Heart left ventricle (tissue), 16 donors: ENCODE measurements around the gene NAGPA. TPM values are rescaled to one million over a fixed set of nuclear protein-coding genes. Genes with fewer than 3 reads are reported as not detected.
A peak's percentile ranks its signal among the peaks of the same experiment; 100 is the strongest.

Source experiments
- ATAC-seq, 4 donors: fragments of 200-7000 bp; cut with Tn5 transposase; one replicate each; pipeline ENCODE4 v1.9.1; 2020 to 2022; ENCODE audit warnings: moderate library complexity in 4 of 4, mild to moderate bottlenecking in 3 of 4, moderate number of reproducible peaks in 1 of 4
- DNase-seq, 5 donors: peaks; one replicate each; pipeline ENCODE4 v3.0.0-alpha.2; 2020
- H3K27ac ChIP-seq, 12 donors: fragments of 200-600 bp; sonication (generic) in 4 of 12; one replicate each; pipeline versions ENCODE4 v1.5.0 to v1.8.0; 2016 to 2022; ENCODE audit warnings: mild to moderate bottlenecking in 2 of 12
- H3K27me3 ChIP-seq, 9 donors: fragments of 200-600 bp; sonication (generic) in 2 of 9; one replicate each; pipeline versions ENCODE4 v1.5.1 to v1.8.0; 2016 to 2022; ENCODE audit warnings: mild to moderate bottlenecking in 3 of 9
- H3K36me3 ChIP-seq, 9 donors: fragments of 200-600 bp; sonication (generic) in 2 of 9; one replicate each; pipeline versions ENCODE4 v1.5.0 to v1.8.0; 2018 to 2022; ENCODE audit warnings: mild to moderate bottlenecking in 2 of 9
- H3K4me1 ChIP-seq, 12 donors: fragments of 200-600 bp; sonication (generic) in 4 of 12; one replicate each; pipeline versions ENCODE4 v1.5.0 to v1.8.0; 2016 to 2022; ENCODE audit warnings: mild to moderate bottlenecking in 3 of 12
- H3K4me3 ChIP-seq, 12 donors: fragments of 200-600 bp; sonication (generic) in 4 of 12; one replicate each; pipeline versions ENCODE4 v1.5.0 to v1.8.0; 2017 to 2022; ENCODE audit warnings: mild to moderate bottlenecking in 9 of 12, moderate library complexity in 4 of 12
- H3K9me3 ChIP-seq, 12 donors: fragments of 200-600 bp; sonication (generic) in 4 of 12; one replicate each; pipeline versions ENCODE4 v1.5.0 to v1.8.0; 2016 to 2022; ENCODE audit warnings: mild to moderate bottlenecking in 1 of 12
- CTCF ChIP-seq, 12 donors: fragments of 200-600 bp; sonication (generic) in 4 of 12; IDR thresholded peaks; one replicate each; pipeline versions ENCODE4 v1.5.0 to v1.8.0; 2018 to 2022; ENCODE audit warnings: antibody characterized with exemption in 12 of 12, mild to moderate bottlenecking in 5 of 12
- POLR2A ChIP-seq, 2 donors: fragments of 450-650 bp; IDR thresholded peaks; one replicate each; pipeline ENCODE4 v1.6.1; 2017; ENCODE audit warnings: antibody characterized with exemption in 2 of 2, mild to moderate bottlenecking in 2 of 2, moderate library complexity in 2 of 2
- WGBS, 4 donors: extraction: QIAGEN DNeasy Blood & Tissue Kit in 2 of 4; methylation state at CpG; one replicate each; pipeline versions ENCODE4 v1.1.5 to v1.1.7; 2013 to 2018; 5-methylcytosine and 5-hydroxymethylcytosine counted together
- intact Hi-C, 10 donors: fragments of 100-400 bp; cut with DNase I; formaldehyde crosslinking; loops; one replicate each; pipeline versions ENCODE4 v1.11.1 to v1.14.2; 2022
- polyA plus RNA-seq, 2 donors: library from polyadenylated mRNA; stranded (reverse); fragments of 200-250 nt; gene quantifications; one replicate each; pipeline ENCODE4 v1.2.3, GENCODE V29; 2013
- total RNA-seq, 9 donors: library from RNA; depleted of rRNA in 2 of 9; stranded (reverse); fragments of >200 nt in 2 of 9; fragmentation: NEBNext Ultra II Directional in 3 of 9; extraction: Animal tissue kit (Norgen Biotek cat#: 25700) in 3 of 9; gene quantifications; one replicate each; pipeline versions ENCODE4 v1.1.0 to v1.2.4, GENCODE V29; 2016 to 2023
- donor health status: ischemic (EF 13 %, LVEDD 7.1; RV severe dilation, severe dysfunction).
- donor health status: healthy with polysubstance abuse.
- donor health status: DM: no; HTN: yes; CAD: no.
- donor health status: DM: no; HTN: no; CAD: no.
- donor health status: ischemic (EF 25% LVEDD 6.9; RV normal size, moderate dysfunction).
- donor health status: ischemic (EF 25% LVEDD 5.7; RV mildly dilated, moderate dysfunction).
- donor health status: healthy.
- donor health status: DM: yes; HTN: yes; CAD: no.
- donor health status: ischemic (EF 35%, LVEDD 5.7; RV mildly dilated, moderate dysfunction).
- donor health status: nonischemic (EF 11% LVEDD 7.7; RV severe dilation, severe dysfunction).
- donor health status: DM: yes; HTN: yes; CAD: no.
- donor health status: PGD.
- donor health status: ischemic (EF 29% LVEDD 5.4; RV normal size, mild dysfunction).
- donor health status: nonischemic (EF 23%, LVEDD 6.1; RV moderate dilation, normal function).

Gene NAGPA
- total and polyA plus RNA-seq, 11 donors = 3.8 to 14.6 (median 7.8) TPM

- Histone ChIP-seq H3K4me3 (no peak overlapping the region), H3K36me3 (no peaks in the 10 kb centered on the region), H3K27ac (no peak overlapping the region), H3K27me3 (peaks cover 0 to 2% (median 0%) of the 10 kb centered on the region in 9 donors), H3K4me1 (peaks cover 0 to 14% (median 1%) of the 10 kb centered on the region in 12 donors), H3K9me3 (peaks cover 0 to 12% (median 0%) of the 10 kb centered on the region in 12 donors)
- TF ChIP-seq POLR2A (IDR thresholded peaks at IDR 0.05) (no peak), CTCF (IDR thresholded peaks at IDR 0.05) (no peak)
- intact Hi-C loops = no loop called here
- no peak for DNase-seq
- ATAC-seq = no peak
- 71 to 79% (median 75%) methylated on average over 25 of the region's 25 CpGs for WGBS, 4 donors
These were observed 53.7 kb downstream of the NAGPA start for GRCh38 chr16:4979736-4980660.

GRCh38 chr16:4979164-4979563, 54.6 kb downstream of the NAGPA start:
- Histone ChIP-seq H3K4me1 (peaks cover 0 to 14% (median 1%) of the 10 kb centered on the region in 12 donors), H3K36me3 (no peaks in the 10 kb centered on the region), H3K9me3 (peaks cover 0 to 7% (median 0%) of the 10 kb centered on the region in 12 donors), H3K27ac (no peak overlapping the region), H3K4me3 (no peak overlapping the region), H3K27me3 (no peaks in the 10 kb centered on the region)
- ATAC-seq (no peak), DNase-seq (no peak)
- intact Hi-C loops = no loop called here
- WGBS, 4 donors = 83 to 86% (median 85%) methylated on average over 7 of the region's 7 CpGs
- TF ChIP-seq POLR2A (IDR thresholded peaks at IDR 0.05) (no peak), CTCF (IDR thresholded peaks at IDR 0.05) (no peak)

GRCh38 chr16:4976611-4977145, 57.1 kb downstream of the NAGPA start:
- Histone ChIP-seq H3K27ac (peak overlapping the region in 1 of 12 donors; percentile 42), H3K4me3 (no peak overlapping the region), H3K27me3 (peaks cover 0 to under 1% (median 0%) of the 10 kb centered on the region in 9 donors), H3K36me3 (no peaks in the 10 kb centered on the region), H3K9me3 (peaks cover 0 to 6% (median 0%) of the 10 kb centered on the region in 12 donors), H3K4me1 (peaks cover 0 to 4% (median 0%) of the 10 kb centered on the region in 12 donors)
- ATAC-seq (peak in 1 of 4 donors; percentile 16), DNase-seq (no peak)
- intact Hi-C loops = no loop called here
- TF ChIP-seq POLR2A (IDR thresholded peaks at IDR 0.05) (no peak), CTCF (IDR thresholded peaks at IDR 0.05) (no peak)
- WGBS, 4 donors = 60 to 88% (median 75%) methylated on average over 5 of the region's 5 CpGs

DNA sequence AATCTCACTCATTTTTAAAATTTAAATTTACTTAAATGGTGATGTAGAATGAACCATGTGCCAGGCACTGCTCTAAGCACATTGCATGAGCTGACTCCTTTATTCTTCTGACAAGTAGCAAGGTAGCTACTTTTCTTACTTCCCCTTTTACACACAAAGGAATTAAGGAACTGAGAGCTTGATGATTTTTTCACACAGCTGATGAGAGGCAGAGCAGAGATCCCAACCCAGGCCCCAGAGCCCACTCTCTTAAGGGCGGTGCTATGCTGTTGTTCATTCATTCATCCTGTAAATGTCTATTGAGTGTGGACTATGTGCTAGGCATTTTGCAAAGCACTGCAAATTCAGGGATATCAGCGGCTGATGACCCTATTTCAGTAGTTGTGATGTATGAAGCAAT, 57.7 kb downstream of the NAGPA start:
- H3K9me3 ChIP-seq = peaks cover 0 to 6% (median 0%) of the 10 kb centered on the region in 12 donors
- WGBS, 4 donors = 81 to 85% (median 81%) methylated on average over 2 of the region's 2 CpGs
- no peak for ATAC-seq
- no peaks in the 10 kb centered on the region for H3K36me3 ChIP-seq
- intact Hi-C loops = no loop called here
- no peaks in the 10 kb centered on the region for H3K4me1 ChIP-seq
- H3K27me3 ChIP-seq = peaks cover 0 to 5% (median 0%) of the 10 kb centered on the region in 9 donors
- TF ChIP-seq POLR2A (IDR thresholded peaks at IDR 0.05) = no peak
- TF ChIP-seq CTCF (IDR thresholded peaks at IDR 0.05) = no peak
- no peak for DNase-seq
- H3K4me3 ChIP-seq = no peak overlapping the region
- H3K27ac ChIP-seq = no peak overlapping the region
